ENCODE data around the gene TNFRSF21.

Gene TNFRSF21

GRCh38 chr6:47306887-47307286, 2.8 kb downstream of the TNFRSF21 start:
- no peak for TF ChIP-seq CTCF (IDR thresholded peaks at IDR 0.05)

- no peak for TF ChIP-seq CTCF (IDR thresholded peaks at IDR 0.05)
Measured at GRCh38 chr6:47303861-47304260, 5.8 kb downstream of the TNFRSF21 start.

- no peak for TF ChIP-seq CTCF (IDR thresholded peaks at IDR 0.05)
Measured at GRCh38 chr6:47303342-47303741, 6.4 kb downstream of the TNFRSF21 start.

GRCh38 chr6:47302043-47302442, 7.7 kb downstream of the TNFRSF21 start:
- no peak for TF ChIP-seq CTCF (IDR thresholded peaks at IDR 0.05)

- TF ChIP-seq CTCF (IDR thresholded peaks at IDR 0.05) = no peak
Measured at GRCh38 chr6:47301441-47301840, 8.3 kb downstream of the TNFRSF21 start.

- TF ChIP-seq CTCF (IDR thresholded peaks at IDR 0.05) = no peak
Measured at GRCh38 chr6:47300417-47300816, 9.3 kb downstream of the TNFRSF21 start.

GRCh38 chr6:47299965-47300364, 9.7 kb downstream of the TNFRSF21 start:
- no peak for TF ChIP-seq CTCF (IDR thresholded peaks at IDR 0.05)

GRCh38 chr6:47298475-47298874, 11.2 kb downstream of the TNFRSF21 start:
- TF ChIP-seq CTCF (IDR thresholded peaks at IDR 0.05) = no peak
